ENCODE measurements around the gene ODAD2. TPM values are rescaled to one million over a fixed set of nuclear protein-coding genes. Genes with fewer than 3 reads are reported as not detected.

The ODAD2 gene
- total and polyA plus RNA-seq, 2 of the 8 experiments (the other 6 are each of a cell fraction or from before 2014, with no cell fraction given): 0.95 to 4.3 TPM

- H3K56ac ChIP-seq (replicated peaks; ENCODE audit: insufficient read length, low read depth, low read length): no peak overlapping the region
- H3K9me3 ChIP-seq (ENCODE audit: insufficient read depth in 2 of 2, low read depth in 1 of 2, low read length in 1 of 2): no peaks in the 10 kb centered on the region
- no peak overlapping the region for H4K91ac ChIP-seq (replicated peaks; ENCODE audit: insufficient read length, low read length)
- no peak overlapping the region for H3K4me2 ChIP-seq (ENCODE audit: insufficient read depth in 1 of 2, low read depth in 2 of 2, low read length in 2 of 2)
- no peaks in the 10 kb centered on the region for H3K23me2 ChIP-seq (ENCODE audit: low read depth, low read length)
- H2BK20ac ChIP-seq (ENCODE audit: low read length): no peak overlapping the region
- no peaks in the 10 kb centered on the region for H3K36me3 ChIP-seq (ENCODE audit: control insufficient read depth in 2 of 4, insufficient read depth in 4 of 4, low read length in 3 of 4)
- no peak overlapping the region; the same call in 1 of the 2 replicates for H4K8ac ChIP-seq (ENCODE audit: extremely low read depth, insufficient read depth, low read length)
- no peak overlapping the region for H2BK12ac ChIP-seq (ENCODE audit: low read depth, low read length)
- H2BK5ac ChIP-seq (ENCODE audit: low read depth, low read length): no peak overlapping the region
- no peak overlapping the region for H3K4me3 ChIP-seq (ENCODE audit: extremely low read depth in 1 of 4, insufficient read depth in 2 of 4, low read depth in 3 of 4, low read length in 4 of 4)
- H2AFZ ChIP-seq (ENCODE audit: low read length): no peak overlapping the region
- no peak overlapping the region for H4K5ac ChIP-seq (ENCODE audit: insufficient read length, low read depth, low read length)
- 94% methylated on average over 12 of the region's 12 CpGs; no CpG with 5 or more reads in 1 of the 2 experiments for WGBS, 2 experiments (ENCODE audit: extremely low coverage in 1 of 2, insufficient coverage in 1 of 2, insufficient read length in 1 of 2, insufficient replicate concordance in 2 of 2, low coverage in 1 of 2, low lambda C conversion rate in 2 of 2, missing lambda C conversion rate in 1 of 2)
- H3K27me3 ChIP-seq (replicated peaks in 1 of 4; ENCODE audit: control insufficient read depth in 3 of 4, extremely low read depth in 1 of 4, insufficient read depth in 3 of 4, low read length in 3 of 4): no peaks in the 10 kb centered on the region
- no peak overlapping the region for H2BK15ac ChIP-seq (ENCODE audit: low read length)
- H3K18ac ChIP-seq (ENCODE audit: extremely low read depth, low read length): no peak overlapping the region
- no peak overlapping the region for H3K23ac ChIP-seq (ENCODE audit: insufficient read length)
- H3K14ac ChIP-seq (ENCODE audit: insufficient read length): no peak overlapping the region
- no peak overlapping the region for H3K9ac ChIP-seq (replicated peaks in 1 of 4; ENCODE audit: extremely low read depth in 1 of 4, low read depth in 3 of 4, low read length in 3 of 4)
- POLR2A ChIA-PET (ENCODE audit: partially characterized antibody): no interaction called here
- CTCF ChIA-PET (ENCODE audit: partially characterized antibody): interaction anchor here (1.2 to 2.2 kb wide), 3 partner anchors 122 to 236 kb away, joined by 3 to 5 read pairs (median 3); no protein-coding TSS in a partner anchor
- no peaks in the 10 kb centered on the region for H3K79me2 ChIP-seq (ENCODE audit: control insufficient read depth in 1 of 2, insufficient read depth in 2 of 2, low read length in 2 of 2)
- FAIRE-seq (no peak), DNase-seq (ENCODE audit: low read depth in 1 of 2, low spot score in 2 of 2) (no peak)
- no peak overlapping the region for H3K4ac ChIP-seq (replicated peaks; ENCODE audit: insufficient read length, low read depth, low read length)
- no peak overlapping the region for H2AK5ac ChIP-seq (ENCODE audit: low read depth, low read length)
- no peaks in the 10 kb centered on the region for H3K4me1 ChIP-seq (replicated peaks in 1 of 4; ENCODE audit: control insufficient read depth in 3 of 4, insufficient read depth in 4 of 4, low read length in 3 of 4)
- H3K27ac ChIP-seq (ENCODE audit: low read depth, low read length): no peak overlapping the region
- H3K79me1 ChIP-seq (ENCODE audit: low read depth, low read length): no peaks in the 10 kb centered on the region
- no peak overlapping the region for H2BK120ac ChIP-seq (replicated peaks; ENCODE audit: low read depth, low read length)
- peaks cover 0 to 1% of the 10 kb centered on the region in 2 experiments for H4K20me1 ChIP-seq (replicated peaks in 1 of 2; ENCODE audit: control insufficient read depth in 1 of 2, insufficient read depth in 2 of 2, low read length in 2 of 2)
- TF ChIP-seq ATF2 (IDR thresholded peaks at IDR 0.05; ENCODE audit: low read length): no peak
- no peak for TF ChIP-seq ATF3 (IDR thresholded peaks at IDR 0.05; ENCODE audit: insufficient read depth, low read depth, low read length)
- TF ChIP-seq CREB1 (IDR thresholded peaks at IDR 0.05): no peak
- no peak for TF ChIP-seq TAF1 (IDR thresholded peaks at IDR 0.05; ENCODE audit: low read depth, low read length)
- TF ChIP-seq E2F6 (IDR thresholded peaks at IDR 0.05): no peak
- TF ChIP-seq YY1 (IDR thresholded peaks at IDR 0.05; ENCODE audit: low read depth, low read length): no peak
- TF ChIP-seq ZNF274 (IDR thresholded peaks at IDR 0.05; ENCODE audit: borderline replicate concordance, extremely low read depth, low read length): no peak
- no peak for TF ChIP-seq CHD2 (IDR thresholded peaks at IDR 0.05; ENCODE audit: low read length)
- no peak for TF ChIP-seq TAF7 (optimal IDR thresholded peaks at IDR 0.05; ENCODE audit: borderline replicate concordance, low read depth, low read length)
- no peak for TF ChIP-seq MAFK (IDR thresholded peaks at IDR 0.05; ENCODE audit: low read depth, low read length)
- no peak for TF ChIP-seq POU5F1 (IDR thresholded peaks at IDR 0.05; ENCODE audit: low read depth, low read length)
Measured at GRCh38 chr10:27944005-27944404, 54.9 kb downstream of the ODAD2 start.

Data from H1 (cell line).